Astrocyte of the spinal cord (primary cell): ENCODE data around the gene TMEM164.

Experiments
- DNase-seq: peaks from one replicate; pipeline ENCODE4 v3.0.0; 2011; ENCODE audit warnings: low read depth, low spot score
- H3K4me3 ChIP-seq: 2 replicates; pipeline ENCODE4 v1.5.1; 2011; ENCODE audit warnings: low read depth, mild to moderate bottlenecking, low read length, moderate library complexity
- in situ Hi-C: cut with HindIII; loops from 2 replicates; pipeline ENCODE4 v1.10.0; 2017; ENCODE audit warnings: low sequenced_read_pairs
- TF ChIP-seq, protein P1 (sequence below): IDR thresholded peaks from 2 replicates; pipeline ENCODE4 v1.5.1; 2012; ENCODE audit warnings: low read depth, mild to moderate bottlenecking, low read length, inconsistent platforms

Gene TMEM164

DNA sequence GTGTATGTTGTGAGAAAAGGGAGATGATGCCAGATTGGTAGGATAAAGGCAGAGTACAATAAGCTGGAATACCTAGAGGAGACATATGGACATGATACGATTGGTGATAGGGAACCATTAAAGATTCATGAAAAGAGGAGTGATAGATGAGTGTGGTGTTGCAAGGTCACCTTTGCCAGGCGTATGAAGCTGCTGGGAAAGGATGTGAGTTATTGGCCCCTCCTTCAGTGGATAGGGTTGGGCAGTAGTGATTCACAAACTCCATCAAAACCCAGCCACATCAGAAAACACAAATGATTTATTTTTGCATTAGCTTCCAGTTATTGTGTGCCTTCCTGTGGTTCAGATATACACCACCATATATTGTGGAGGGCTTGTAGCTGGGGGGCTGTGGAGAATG, 34.3 kb downstream of the TMEM164 start:
- no peak overlapping the region for H3K4me3 ChIP-seq
- in situ Hi-C loops, result no loop called here
- TF ChIP-seq, protein P1, sequence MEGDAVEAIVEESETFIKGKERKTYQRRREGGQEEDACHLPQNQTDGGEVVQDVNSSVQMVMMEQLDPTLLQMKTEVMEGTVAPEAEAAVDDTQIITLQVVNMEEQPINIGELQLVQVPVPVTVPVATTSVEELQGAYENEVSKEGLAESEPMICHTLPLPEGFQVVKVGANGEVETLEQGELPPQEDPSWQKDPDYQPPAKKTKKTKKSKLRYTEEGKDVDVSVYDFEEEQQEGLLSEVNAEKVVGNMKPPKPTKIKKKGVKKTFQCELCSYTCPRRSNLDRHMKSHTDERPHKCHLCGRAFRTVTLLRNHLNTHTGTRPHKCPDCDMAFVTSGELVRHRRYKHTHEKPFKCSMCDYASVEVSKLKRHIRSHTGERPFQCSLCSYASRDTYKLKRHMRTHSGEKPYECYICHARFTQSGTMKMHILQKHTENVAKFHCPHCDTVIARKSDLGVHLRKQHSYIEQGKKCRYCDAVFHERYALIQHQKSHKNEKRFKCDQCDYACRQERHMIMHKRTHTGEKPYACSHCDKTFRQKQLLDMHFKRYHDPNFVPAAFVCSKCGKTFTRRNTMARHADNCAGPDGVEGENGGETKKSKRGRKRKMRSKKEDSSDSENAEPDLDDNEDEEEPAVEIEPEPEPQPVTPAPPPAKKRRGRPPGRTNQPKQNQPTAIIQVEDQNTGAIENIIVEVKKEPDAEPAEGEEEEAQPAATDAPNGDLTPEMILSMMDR, result no peak
- DNase-seq, result no peak

DNA sequence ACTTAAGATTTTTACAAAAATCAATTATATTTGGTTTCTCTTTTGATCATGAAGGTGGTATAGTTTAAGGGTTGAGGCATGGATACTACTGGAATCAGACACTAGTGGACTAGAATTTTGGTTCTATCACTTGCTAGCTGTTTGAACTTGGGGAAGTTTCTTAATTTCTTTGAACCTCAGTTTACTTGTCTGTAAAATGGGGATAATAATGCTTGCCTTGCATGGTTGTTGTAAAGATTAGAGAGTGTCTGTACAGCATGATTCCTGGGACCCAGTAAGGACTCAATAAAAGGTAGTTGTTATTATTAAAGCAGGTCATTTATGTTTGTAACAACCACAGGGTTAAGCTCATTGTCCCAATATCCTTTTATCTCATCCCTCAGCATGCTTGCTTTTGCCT, 36.0 kb downstream of the TMEM164 start:
- TF ChIP-seq, protein P1, result no peak
- no peak overlapping the region for H3K4me3 ChIP-seq
- in situ Hi-C loops, result no loop called here
- no peak for DNase-seq

DNA sequence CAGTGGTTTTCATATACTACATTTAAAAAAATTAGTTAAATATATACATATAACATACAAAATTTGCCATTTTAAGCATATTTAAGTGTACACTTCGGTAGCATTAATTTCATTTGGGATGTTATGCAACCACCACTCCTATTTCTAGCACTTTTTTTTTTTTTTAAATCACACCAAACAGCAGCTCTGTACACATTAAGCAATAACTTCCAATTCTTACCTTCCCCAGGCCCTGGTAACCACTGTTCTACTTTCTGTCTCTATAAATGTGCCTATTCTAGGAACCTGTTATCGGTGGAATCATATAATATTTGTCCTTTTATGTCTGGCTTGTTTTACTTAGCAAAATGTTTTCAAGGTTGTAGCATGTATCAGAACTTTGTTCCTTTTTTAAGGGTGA, 39.1 kb downstream of the TMEM164 start:
- H3K4me3 ChIP-seq, result no peak overlapping the region
- DNase-seq, result no peak
- TF ChIP-seq, protein P1, result no peak
- in situ Hi-C loops, result no loop called here

GRCh38 chrX:110042496-110042895, 39.6 kb downstream of the TMEM164 start:
- TF ChIP-seq, protein P1, result no peak
- in situ Hi-C loops, result no loop called here
- DNase-seq, result no peak
- H3K4me3 ChIP-seq, result no peak overlapping the region

DNA sequence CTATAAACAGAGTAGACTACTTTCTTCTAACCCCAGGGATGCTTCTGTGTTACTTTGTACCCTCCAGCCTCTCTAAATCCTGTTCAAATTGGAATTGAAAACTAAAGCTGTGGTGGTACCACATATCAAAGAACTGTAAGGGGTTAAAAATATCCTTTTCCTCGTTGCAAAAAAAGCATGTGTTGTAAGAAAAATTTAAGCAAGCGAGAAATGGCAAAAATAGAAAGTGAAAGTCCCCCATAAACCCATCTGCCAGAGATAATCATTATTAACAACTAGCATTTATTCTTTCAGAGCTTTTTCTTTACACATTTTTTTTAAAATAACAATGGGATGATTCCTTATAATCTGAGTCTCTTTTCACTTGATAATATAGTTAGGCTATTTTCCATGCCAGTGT, 40.6 kb downstream of the TMEM164 start:
- in situ Hi-C loops, result no loop called here
- H3K4me3 ChIP-seq, result no peak overlapping the region
- no peak for DNase-seq
- TF ChIP-seq, protein P1, result no peak

- no peak for DNase-seq
- TF ChIP-seq, protein P1, result no peak
- H3K4me3 ChIP-seq, result no peak overlapping the region
- in situ Hi-C loops, result no loop called here
Observed at GRCh38 chrX:110044346-110045249, 41.7 kb downstream of the TMEM164 start.
